IPS DF 4.7 (cell line): ENCODE measurements around the gene ZNG1F.
"Not testable (repeated sequence)": the region's sequence is repeated elsewhere in the genome, so short reads cannot be mapped to it uniquely, and the experiment has no call there.

Experiments used
- DNase-seq: peaks from one replicate; pipeline ENCODE4 v3.0.0-alpha.2; 2013; ENCODE audit warnings: low spot score; ENCODE audit errors: extremely low read depth

ZNG1F gene

GRCh38 chr9:41087157-41087780 is 101.8 kb downstream of the ZNG1F start:
- DNase-seq = not testable (repeated sequence)

GRCh38 chr9:41086685-41087084 is 102.4 kb downstream of the ZNG1F start:
- not testable (repeated sequence) for DNase-seq

- DNase-seq = not testable (repeated sequence)
These were observed 102.9 kb downstream of the ZNG1F start for GRCh38 chr9:41086215-41086614.

- DNase-seq = not testable (repeated sequence)
These were observed 106.8 kb downstream of the ZNG1F start for GRCh38 chr9:41082358-41082757.
